Prostate gland (tissue), 2 donors: ENCODE data around the gene PRKAG2. TPM values are rescaled to one million over a fixed set of nuclear protein-coding genes. Genes with fewer than 3 reads are reported as not detected.
A peak's percentile ranks its signal among the peaks of the same experiment; 100 is the strongest.

Source experiments
- DNase-seq: peaks from one replicate; pipeline ENCODE4 v3.0.0-alpha.2; 2019; ENCODE audit warnings: low spot score
- H3K27ac ChIP-seq, 2 donors: fragments of 200-600 bp; sonication (generic); 2 replicates each; pipeline ENCODE4 v1.5.1; 2017 to 2019
- H3K27me3 ChIP-seq: fragments of 200-600 bp; sonication (generic); replicated peaks from 2 replicates; pipeline ENCODE4 v1.5.1; 2019; ENCODE audit not compliant: insufficient read depth
- H3K36me3 ChIP-seq, 2 donors: fragments of 200-600 bp; sonication (generic); 1 replicate in 1 of 2; 2 replicates in 1 of 2; pipeline versions ENCODE4 v1.5.1 to v1.8.1; 2017 to 2019
- H3K4me1 ChIP-seq: fragments of 200-600 bp; sonication (generic); replicated peaks from 2 replicates; pipeline ENCODE4 v1.5.1; 2019
- H3K4me3 ChIP-seq, 2 donors: fragments of 200-600 bp; sonication (generic); 2 replicates each; pipeline ENCODE4 v1.5.1; 2017 to 2019
- H3K9me3 ChIP-seq: fragments of 200-600 bp; sonication (generic); 2 replicates; pipeline ENCODE4 v1.5.1; 2017
- POLR2A ChIP-seq: fragments of 450-650 bp; IDR thresholded peaks from one replicate; pipeline ENCODE4 v1.6.1; 2016; ENCODE audit warnings: antibody characterized with exemption, mild to moderate bottlenecking
- POLR2AphosphoS5 ChIP-seq: sonication (generic); formaldehyde crosslinking; IDR thresholded peaks from one replicate; pipeline ENCODE4 v1.6.1; 2017; ENCODE audit warnings: antibody characterized with exemption
- WGBS: methylation state at CpG from one replicate; pipeline ENCODE4 v1.1.5; 2018; 5-methylcytosine and 5-hydroxymethylcytosine counted together
- intact Hi-C: fragments of 100-400 bp; cut with DNase I; formaldehyde crosslinking; loops from one replicate; pipeline ENCODE4 v1.14.2; 2022
- total RNA-seq, 2 donors: library from RNA; depleted of rRNA; stranded (reverse); fragments of >200 nt; gene quantifications; one replicate each; pipeline ENCODE4 v1.1.0, GENCODE V29; 2016
- TF ChIP-seq, protein P1 (sequence below), 4 experiments: fragments of 200-600 bp in 2 of 4; fragments of 450-650 bp in 2 of 4; sonication (generic) in 2 of 4; IDR thresholded peaks; 1 replicate in 3 of 4; 2 replicates in 1 of 4; pipeline ENCODE4 v1.5.1; 2016 to 2019; ENCODE audit warnings: antibody characterized with exemption in 4 of 4, mild to moderate bottlenecking in 2 of 4, moderate library complexity in 2 of 4

Gene PRKAG2
- total RNA-seq, 2 donors from 2014 or later: 31.6 to 38.1 TPM

DNA sequence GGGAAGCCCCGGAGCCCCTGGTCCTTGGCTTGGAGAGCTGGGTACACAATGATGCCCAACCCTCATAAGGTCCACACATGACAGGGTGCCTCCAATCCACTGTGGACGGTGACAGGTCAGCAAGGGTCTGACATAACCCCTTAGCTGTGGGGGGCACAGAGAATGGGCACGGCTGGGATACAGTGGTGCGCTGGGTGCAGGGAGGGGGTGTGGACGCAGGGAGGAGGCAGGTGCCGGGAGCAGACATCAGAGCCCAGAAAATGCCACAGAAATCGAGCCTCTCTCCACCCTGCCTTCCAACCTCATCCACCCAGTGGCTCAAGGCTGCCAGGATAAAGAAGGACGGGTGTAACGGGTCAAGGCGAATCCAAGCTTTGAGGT is 179.4 kb downstream of the PRKAG2 start:
- peaks cover 12% of the 10 kb centered on the region for H3K4me1 ChIP-seq
- H3K36me3 ChIP-seq: no peaks in the 10 kb centered on the region
- no peaks in the 10 kb centered on the region for H3K9me3 ChIP-seq
- WGBS: 86% methylated on average over 10 of the region's 10 CpGs
- TF ChIP-seq POLR2A (no peak), POLR2AphosphoS5 (no peak)
- TF ChIP-seq, protein P1, sequence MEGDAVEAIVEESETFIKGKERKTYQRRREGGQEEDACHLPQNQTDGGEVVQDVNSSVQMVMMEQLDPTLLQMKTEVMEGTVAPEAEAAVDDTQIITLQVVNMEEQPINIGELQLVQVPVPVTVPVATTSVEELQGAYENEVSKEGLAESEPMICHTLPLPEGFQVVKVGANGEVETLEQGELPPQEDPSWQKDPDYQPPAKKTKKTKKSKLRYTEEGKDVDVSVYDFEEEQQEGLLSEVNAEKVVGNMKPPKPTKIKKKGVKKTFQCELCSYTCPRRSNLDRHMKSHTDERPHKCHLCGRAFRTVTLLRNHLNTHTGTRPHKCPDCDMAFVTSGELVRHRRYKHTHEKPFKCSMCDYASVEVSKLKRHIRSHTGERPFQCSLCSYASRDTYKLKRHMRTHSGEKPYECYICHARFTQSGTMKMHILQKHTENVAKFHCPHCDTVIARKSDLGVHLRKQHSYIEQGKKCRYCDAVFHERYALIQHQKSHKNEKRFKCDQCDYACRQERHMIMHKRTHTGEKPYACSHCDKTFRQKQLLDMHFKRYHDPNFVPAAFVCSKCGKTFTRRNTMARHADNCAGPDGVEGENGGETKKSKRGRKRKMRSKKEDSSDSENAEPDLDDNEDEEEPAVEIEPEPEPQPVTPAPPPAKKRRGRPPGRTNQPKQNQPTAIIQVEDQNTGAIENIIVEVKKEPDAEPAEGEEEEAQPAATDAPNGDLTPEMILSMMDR (IDR thresholded peaks at IDR 0.05): no peak
- intact Hi-C loops: loop anchor here (5.0 kb wide), 2 partner anchors 60 to 130 kb away; no protein-coding TSS in a partner anchor
- H3K27me3 ChIP-seq: no peaks in the 10 kb centered on the region
- H3K4me3 ChIP-seq: no peak overlapping the region
- peak overlapping the region in 1 of 2 donors; percentile 75 for H3K27ac ChIP-seq
- DNase-seq: no peak

DNA sequence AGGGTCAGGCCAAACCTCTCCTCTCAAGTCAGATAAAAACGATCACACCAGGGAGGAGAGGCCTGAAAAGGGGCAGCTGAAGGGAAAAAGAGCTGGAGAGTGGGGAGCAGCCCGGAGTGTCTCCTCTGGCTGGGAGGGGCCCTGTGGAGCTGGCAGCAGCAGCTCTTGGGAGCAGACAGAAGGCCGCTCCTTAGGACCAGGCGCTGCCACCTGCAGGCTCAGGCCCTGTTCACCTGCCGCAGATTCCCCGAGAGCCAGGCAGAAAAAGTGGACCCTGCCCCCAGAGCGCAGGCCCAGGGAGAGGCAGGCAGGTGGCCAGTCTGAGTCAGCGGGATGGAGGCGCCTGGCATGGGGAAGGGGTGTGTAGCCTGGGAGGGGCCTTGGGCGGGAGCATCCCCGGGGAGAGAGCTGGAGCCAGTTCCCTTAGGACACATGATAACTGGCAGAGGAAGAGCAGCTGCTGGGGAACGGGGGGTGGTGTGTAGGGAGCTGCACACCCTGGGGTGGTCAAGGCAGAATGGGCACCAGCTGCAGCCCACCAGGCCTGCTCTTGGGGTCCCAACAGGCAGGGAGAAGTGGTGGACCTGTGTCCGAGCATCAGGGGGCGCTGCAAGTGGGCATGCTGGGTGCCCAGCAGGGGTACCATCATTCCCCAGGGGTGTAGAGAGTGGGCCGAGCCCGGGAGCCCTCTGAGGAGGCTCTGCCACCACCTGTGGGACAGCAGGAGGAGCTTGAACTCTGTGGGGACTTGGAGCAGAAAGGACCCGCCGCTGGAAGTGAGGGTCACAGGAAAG is 180.0 kb downstream of the PRKAG2 start:
- H3K4me1 ChIP-seq: peaks cover 12% of the 10 kb centered on the region
- H3K9me3 ChIP-seq: no peaks in the 10 kb centered on the region
- WGBS: 55% methylated on average over 16 of the region's 18 CpGs
- H3K36me3 ChIP-seq: no peaks in the 10 kb centered on the region
- no peaks in the 10 kb centered on the region for H3K27me3 ChIP-seq
- H3K27ac ChIP-seq: peak overlapping the region; percentile 75 to 77
- intact Hi-C loops: loop anchor here (5.0 kb wide), 2 partner anchors 60 to 130 kb away; no protein-coding TSS in a partner anchor
- H3K4me3 ChIP-seq: no peak overlapping the region
- peak; percentile 35 for DNase-seq
- TF ChIP-seq POLR2A: no peak
- TF ChIP-seq, protein P1 (IDR thresholded peaks at IDR 0.05): peak in 2 of 4 experiments; percentile 10 to 27

DNA sequence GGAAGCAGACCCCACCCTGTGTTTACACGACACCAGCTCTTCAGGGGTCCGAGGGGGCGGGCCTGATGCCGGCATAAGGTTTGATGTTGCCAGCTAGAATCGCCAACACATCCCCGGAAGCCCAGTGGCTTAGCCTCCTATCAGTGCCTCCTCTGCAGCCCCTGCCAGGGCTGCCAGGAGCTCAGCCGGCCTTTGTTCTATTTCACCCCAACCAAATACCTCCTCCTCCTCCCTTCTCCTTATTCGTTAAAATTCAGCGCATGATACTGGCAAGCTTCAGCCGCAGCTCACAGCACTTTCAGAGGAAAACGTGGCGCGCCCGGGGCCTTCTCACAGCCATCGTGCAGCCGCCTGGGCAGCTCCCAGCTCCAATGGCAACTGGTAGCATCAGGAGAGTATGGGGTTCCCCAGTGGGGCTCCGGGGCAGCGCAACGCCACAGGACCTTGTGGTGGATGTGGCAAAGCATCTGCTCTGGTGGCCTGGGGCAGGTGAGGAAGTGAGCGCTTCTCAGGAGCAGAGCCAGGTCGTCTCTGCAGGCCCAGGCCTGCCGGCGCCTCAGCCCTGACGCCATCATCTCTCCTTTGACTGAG is 180.9 kb downstream of the PRKAG2 start:
- DNase-seq: peak; percentile 44
- peak; percentile 10 for TF ChIP-seq POLR2AphosphoS5
- no peak for TF ChIP-seq POLR2A
- no peaks in the 10 kb centered on the region for H3K9me3 ChIP-seq
- H3K4me1 ChIP-seq: peaks cover 12% of the 10 kb centered on the region
- WGBS: 49% methylated on average over 24 of the region's 24 CpGs
- H3K36me3 ChIP-seq: no peaks in the 10 kb centered on the region
- no peak overlapping the region for H3K4me3 ChIP-seq
- no peaks in the 10 kb centered on the region for H3K27me3 ChIP-seq
- peak overlapping the region; percentile 75 to 77 for H3K27ac ChIP-seq
- intact Hi-C loops: loop anchor here (5.0 kb wide), 2 partner anchors 61 to 129 kb away; no protein-coding TSS in a partner anchor

DNA sequence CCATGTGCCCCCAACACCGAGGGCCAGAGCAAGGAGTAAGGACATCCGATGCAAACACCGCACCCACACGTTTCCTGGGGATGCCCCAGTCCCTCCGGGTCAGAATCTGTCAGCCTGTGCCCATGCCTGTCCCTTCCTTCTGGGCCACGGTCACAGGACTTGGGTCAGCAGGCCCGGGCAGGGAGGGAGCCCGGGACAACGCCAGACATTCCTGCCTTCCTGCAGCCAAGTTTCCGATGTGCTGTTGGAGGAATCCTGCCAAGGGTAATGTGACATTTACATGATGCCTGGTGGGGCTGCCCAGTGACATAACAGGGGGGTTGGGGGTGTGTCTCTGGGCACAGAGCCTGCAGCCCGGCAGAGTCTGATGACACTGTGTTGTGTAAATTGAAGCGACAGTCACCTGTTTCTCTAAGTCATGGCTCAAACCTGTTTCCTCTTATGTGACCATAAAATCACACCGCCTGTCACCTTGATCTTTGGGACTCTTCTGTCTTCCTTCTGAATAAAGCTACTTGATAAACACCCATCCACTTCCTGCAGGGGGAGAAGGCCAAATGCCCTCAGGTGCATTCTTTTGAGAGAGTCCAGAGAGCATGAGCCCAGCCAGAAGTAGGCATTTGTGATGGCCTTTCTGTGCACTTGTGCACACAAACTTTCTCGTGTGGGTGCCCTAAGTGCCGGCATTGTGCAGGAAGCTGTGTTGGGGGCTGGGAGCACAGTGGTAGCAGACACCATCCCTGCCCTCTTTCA is 181.9 kb downstream of the PRKAG2 start:
- Histone ChIP-seq H3K4me3 (no peak overlapping the region), H3K4me1 (peaks cover 12% of the 10 kb centered on the region), H3K36me3 (no peaks in the 10 kb centered on the region), H3K27me3 (no peaks in the 10 kb centered on the region), H3K9me3 (no peaks in the 10 kb centered on the region), H3K27ac (peak overlapping the region; percentile 75 to 77)
- 27% methylated on average over 15 of the region's 15 CpGs for WGBS
- intact Hi-C loops: loop anchor here (5.0 kb wide), 3 partner anchors 62 to 378 kb away; no protein-coding TSS in a partner anchor
- TF ChIP-seq POLR2A (no peak), POLR2AphosphoS5 (peak; percentile 91)
- TF ChIP-seq, protein P1 (IDR thresholded peaks at IDR 0.05): peak in 1 of 4 experiments; percentile 16
- DNase-seq: peak; percentile 91

DNA sequence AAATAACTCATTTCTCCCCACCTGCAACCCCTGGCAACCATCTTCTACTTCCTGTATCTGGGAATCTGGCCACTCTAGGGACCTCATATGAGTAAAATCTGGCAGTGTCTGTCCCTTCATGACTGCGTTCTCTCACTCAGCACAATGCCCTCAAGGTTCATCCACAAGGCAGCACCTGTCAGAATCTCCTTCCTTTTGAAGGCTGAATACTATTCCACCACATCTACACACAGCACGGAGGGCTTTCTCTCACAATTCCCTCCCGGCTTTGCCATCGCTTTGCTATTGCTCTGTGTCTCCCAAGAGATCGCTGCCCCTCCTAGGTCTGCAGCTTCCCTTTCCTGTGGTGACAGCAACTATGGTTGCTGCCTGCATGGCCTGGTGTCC is 182.5 kb downstream of the PRKAG2 start:
- intact Hi-C loops: loop anchor here (5.0 kb wide), 1 partner anchor 377 kb away; no protein-coding TSS in a partner anchor
- no peaks in the 10 kb centered on the region for H3K36me3 ChIP-seq
- no peaks in the 10 kb centered on the region for H3K9me3 ChIP-seq
- H3K4me3 ChIP-seq: no peak overlapping the region
- no peaks in the 10 kb centered on the region for H3K27me3 ChIP-seq
- peak overlapping the region; percentile 71 to 75 for H3K27ac ChIP-seq
- TF ChIP-seq POLR2AphosphoS5 (no peak), POLR2A (no peak)
- TF ChIP-seq, protein P1 (IDR thresholded peaks at IDR 0.05): no peak
- no peak for DNase-seq
- WGBS: 84% methylated on average over 5 of the region's 5 CpGs
- peaks cover 12% of the 10 kb centered on the region for H3K4me1 ChIP-seq
